HUES6 (cell line): ENCODE results near the gene CALM1.

Source experiments
- H3K27ac ChIP-seq: 2 replicates; pipeline ENCODE4 v1.7.0; 2013; ENCODE audit warnings: low read depth, mild to moderate bottlenecking, low read length, inconsistent platforms
- H3K27me3 ChIP-seq: 2 replicates; pipeline ENCODE4 v1.6.1; 2013; ENCODE audit warnings: low read length; ENCODE audit not compliant: control insufficient read depth, insufficient read depth
- H3K36me3 ChIP-seq: 2 replicates; pipeline ENCODE4 v1.6.1; 2013; ENCODE audit warnings: low read length; ENCODE audit not compliant: control insufficient read depth, insufficient read depth
- H3K4me1 ChIP-seq: 2 replicates; pipeline ENCODE4 v1.6.1; 2013; ENCODE audit warnings: low read length; ENCODE audit not compliant: control insufficient read depth, insufficient read depth
- H3K4me3 ChIP-seq: 2 replicates; pipeline ENCODE4 v1.5.1; 2013; ENCODE audit warnings: low read depth, low read length
- H3K9ac ChIP-seq: one replicate; pipeline ENCODE4 v1.6.1; 2013; ENCODE audit warnings: mild to moderate bottlenecking, low read length
- H3K9me3 ChIP-seq: 2 replicates; pipeline ENCODE4 v1.6.1; 2013; ENCODE audit warnings: low read depth, low read length; ENCODE audit not compliant: control insufficient read depth, insufficient read depth

The CALM1 gene

DNA sequence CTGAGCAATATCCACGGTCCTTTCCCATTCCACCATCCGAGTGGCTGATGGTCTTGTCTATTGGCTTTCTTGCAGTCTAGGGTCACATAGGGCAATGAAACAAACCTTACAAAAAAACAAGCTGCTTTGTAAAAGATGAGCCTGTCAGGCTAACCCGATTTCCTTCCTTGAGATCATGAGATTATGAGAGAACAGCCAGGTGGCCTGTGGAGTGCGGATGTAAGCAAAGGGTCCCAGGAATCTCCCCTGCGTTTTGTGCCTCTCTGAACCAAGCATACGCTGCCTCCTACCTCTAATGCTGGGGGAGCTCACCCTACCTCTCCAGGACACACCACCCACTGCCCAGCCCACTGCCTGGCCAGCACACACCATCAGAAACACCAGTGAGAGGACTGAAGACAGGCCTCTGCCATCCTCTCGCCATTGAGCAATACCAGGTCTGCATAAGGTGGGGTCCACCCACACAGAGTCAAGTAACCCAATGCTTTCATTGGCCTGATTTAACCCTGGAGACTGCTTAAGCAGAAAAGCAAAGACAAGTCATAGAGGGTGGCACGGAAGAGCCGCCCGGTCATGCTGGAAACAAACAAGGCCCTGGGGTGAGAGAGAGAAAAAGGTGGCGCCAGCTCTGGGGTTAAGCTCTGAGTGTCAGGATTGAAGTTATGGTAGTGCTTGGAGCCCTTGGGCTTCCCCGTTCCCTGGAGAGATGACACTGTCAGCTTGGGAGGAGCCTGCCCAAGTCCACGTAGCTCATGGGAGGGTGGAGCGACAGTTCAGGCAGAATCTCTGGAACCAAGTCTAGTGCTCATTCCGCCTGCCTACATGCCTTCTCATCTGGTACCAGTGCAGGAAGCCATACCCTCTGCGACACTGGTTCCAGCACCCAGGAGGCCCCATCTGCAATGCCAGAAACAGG is 46.6 kb downstream of the CALM1 start:
- Histone ChIP-seq H3K4me1 (peaks cover 42% of the 10 kb centered on the region), H3K9me3 (peaks cover 10% of the 10 kb centered on the region), H3K4me3 (no peak overlapping the region), H3K9ac (no peak overlapping the region), H3K27me3 (no peaks in the 10 kb centered on the region), H3K36me3 (no peaks in the 10 kb centered on the region), H3K27ac (no peak overlapping the region)

DNA sequence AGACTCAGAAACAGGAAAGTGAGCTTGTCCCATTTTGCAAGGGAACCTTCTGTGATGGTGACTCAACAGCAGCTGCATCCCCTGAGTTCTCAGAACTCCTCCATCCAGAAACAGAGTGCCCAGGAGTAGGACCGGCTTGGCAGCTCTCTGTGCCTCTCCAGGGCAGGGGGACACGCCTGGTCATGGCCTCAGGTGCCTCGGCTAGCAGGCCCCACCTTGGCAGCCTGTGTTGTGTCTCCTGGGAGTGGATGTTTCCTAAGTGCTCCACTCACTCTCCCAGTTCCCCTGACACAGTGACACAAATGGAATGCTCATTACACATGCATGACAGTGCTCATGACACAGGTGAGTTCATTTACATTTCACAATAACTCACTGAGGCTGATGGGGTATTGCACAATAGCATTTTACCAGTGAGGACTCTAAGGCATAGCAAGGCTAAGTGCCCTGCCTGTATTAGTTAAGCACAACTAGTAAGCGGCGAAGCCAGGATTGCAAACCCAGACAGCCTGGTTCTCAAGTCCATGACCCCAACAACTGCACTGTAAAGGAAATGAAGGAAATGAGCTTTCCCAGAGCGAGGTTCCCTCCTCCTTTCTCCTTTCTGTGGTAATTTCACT is 47.4 kb downstream of the CALM1 start:
- no peaks in the 10 kb centered on the region for H3K36me3 ChIP-seq
- H3K27me3 ChIP-seq: no peaks in the 10 kb centered on the region
- H3K9me3 ChIP-seq: peaks cover 10% of the 10 kb centered on the region
- H3K27ac ChIP-seq: no peak overlapping the region
- peaks cover 42% of the 10 kb centered on the region for H3K4me1 ChIP-seq
- H3K4me3 ChIP-seq: no peak overlapping the region
- no peak overlapping the region for H3K9ac ChIP-seq

DNA sequence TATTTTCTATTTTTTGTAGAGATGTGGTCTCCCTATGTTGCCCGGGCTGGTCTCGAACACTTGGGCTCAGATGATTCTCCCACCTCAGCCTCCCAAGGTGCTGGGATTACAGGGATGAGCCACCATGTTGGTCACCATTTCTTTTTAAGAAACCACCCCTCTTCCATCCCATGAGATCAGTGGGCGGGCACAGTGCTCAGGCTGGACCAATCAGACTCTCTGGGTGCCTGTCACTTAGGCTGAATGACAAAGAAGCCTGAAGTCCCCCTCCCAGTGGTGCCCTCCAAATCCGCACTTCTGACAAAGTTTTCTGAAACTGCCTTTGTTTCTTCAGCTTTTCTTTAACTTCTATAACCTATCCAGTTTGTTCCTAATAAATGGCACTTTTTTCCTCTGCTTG is 48.2 kb downstream of the CALM1 start:
- H3K9me3 ChIP-seq: peaks cover 10% of the 10 kb centered on the region
- H3K9ac ChIP-seq: no peak overlapping the region
- no peak overlapping the region for H3K27ac ChIP-seq
- H3K27me3 ChIP-seq: no peaks in the 10 kb centered on the region
- H3K4me3 ChIP-seq: no peak overlapping the region
- no peaks in the 10 kb centered on the region for H3K36me3 ChIP-seq
- H3K4me1 ChIP-seq: peaks cover 34% of the 10 kb centered on the region

DNA sequence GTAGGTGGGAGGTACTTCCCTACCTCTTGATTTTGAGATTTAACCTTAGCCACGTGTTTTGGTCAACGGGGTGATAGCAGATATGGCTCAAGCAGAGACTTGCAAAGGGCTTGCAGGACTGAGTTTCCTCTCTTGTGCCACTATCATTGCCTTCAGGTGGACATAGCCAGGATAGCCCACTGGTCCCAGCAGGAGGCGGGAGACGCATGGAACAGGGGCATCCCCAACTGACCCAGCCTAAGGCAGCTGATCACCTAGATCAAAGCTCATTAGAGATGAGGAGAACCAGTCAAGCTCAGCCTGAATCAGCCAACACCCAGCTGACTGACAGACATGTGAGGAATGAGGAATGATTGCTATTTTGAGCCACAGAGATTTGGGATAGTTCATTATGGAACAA is 49.6 kb downstream of the CALM1 start:
- H3K27ac ChIP-seq: no peak overlapping the region
- no peaks in the 10 kb centered on the region for H3K27me3 ChIP-seq
- H3K9me3 ChIP-seq: peaks cover 10% of the 10 kb centered on the region
- peaks cover 25% of the 10 kb centered on the region; the same call in 1 of the 2 replicates for H3K4me1 ChIP-seq
- H3K36me3 ChIP-seq: no peaks in the 10 kb centered on the region
- H3K9ac ChIP-seq: no peak overlapping the region
- no peak overlapping the region for H3K4me3 ChIP-seq

DNA sequence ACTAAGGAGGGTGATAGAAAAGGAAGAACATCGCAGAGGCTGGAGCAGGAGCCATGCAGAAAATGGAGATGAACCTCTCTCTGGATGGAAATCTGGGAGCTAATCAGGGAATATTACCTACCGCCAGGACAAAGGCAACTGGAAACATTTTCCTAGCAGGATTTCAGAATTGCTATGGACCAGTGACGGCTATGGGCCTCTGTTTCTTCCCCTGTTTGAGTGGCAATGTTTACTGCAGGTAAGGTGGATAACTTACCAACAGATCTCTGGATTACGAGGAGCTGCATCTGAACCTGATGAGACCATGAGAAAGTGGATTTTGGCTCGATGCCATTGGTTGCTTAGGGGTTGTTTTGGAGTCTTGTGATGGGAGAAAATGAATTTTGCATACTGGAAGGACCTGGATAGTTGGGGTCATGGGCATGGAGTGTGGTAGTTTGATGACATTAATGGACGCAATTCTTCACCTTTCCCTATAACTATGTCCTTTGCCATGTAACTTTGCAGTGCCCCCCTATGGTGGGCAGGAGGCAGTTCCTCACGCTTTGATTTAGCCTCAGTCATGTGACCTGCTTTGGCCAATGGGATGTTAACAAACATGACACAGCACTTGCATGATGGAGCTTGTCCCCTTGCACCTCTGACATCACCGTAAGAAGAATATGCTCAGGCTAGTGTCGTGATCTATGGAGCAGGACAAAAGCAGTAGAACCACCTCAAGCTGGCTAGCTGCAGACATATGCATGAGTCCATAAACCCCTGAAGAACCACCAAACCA is 51.1 kb downstream of the CALM1 start:
- Histone ChIP-seq H3K27me3 (no peaks in the 10 kb centered on the region), H3K9ac (no peak overlapping the region), H3K4me1 (peaks cover 13% of the 10 kb centered on the region; the same call in 1 of the 2 replicates), H3K4me3 (no peak overlapping the region), H3K27ac (no peak overlapping the region), H3K36me3 (no peaks in the 10 kb centered on the region), H3K9me3 (peaks cover 10% of the 10 kb centered on the region)

DNA sequence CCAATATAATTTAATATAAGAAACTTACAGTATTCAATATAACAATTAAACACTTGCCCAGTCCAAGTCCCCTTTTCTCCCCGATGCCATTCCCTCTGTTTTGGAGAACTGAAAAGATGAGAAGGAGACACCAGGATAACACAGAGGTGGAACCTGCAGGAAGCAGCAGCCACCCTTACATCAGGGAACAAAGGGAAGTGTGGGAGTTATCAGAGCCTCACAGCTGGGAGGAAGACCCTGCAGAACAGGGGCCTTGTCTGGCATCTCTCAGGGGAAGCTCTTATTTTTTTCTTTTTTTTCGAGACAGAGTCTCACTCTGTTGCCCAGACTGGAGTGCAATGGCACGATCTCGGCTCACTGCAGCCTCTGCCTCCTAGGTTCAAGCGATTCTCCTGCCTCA is 52.6 kb downstream of the CALM1 start:
- Histone ChIP-seq H3K4me1 (peaks cover 3% of the 10 kb centered on the region), H3K4me3 (no peak overlapping the region), H3K27me3 (no peaks in the 10 kb centered on the region), H3K27ac (no peak overlapping the region), H3K9me3 (peaks cover 10% of the 10 kb centered on the region), H3K9ac (no peak overlapping the region), H3K36me3 (no peaks in the 10 kb centered on the region)

DNA sequence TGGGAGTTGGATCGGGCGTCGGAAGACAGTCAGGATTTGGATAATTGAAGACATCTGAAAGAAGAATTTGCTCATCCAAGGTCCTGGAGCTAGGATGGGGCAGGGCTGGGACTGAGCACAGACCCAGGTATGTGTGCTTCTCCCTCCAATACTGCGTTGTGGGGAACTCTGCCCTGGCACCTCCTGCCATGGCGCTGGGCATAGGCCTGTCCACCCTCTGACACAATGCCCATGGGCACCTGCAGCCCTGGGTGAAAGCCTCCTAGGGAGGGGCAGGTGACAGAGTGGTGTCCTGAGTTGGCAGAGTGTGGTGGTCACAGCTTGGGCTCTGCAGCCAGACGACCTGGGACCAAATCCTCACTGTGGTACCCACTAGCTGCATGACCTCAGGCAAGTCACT is 53.3 kb downstream of the CALM1 start:
- Histone ChIP-seq H3K4me3 (no peak overlapping the region), H3K4me1 (peaks cover 8% of the 10 kb centered on the region), H3K9me3 (peaks cover 10% of the 10 kb centered on the region), H3K36me3 (no peaks in the 10 kb centered on the region), H3K27me3 (no peaks in the 10 kb centered on the region), H3K27ac (no peak overlapping the region), H3K9ac (no peak overlapping the region)

DNA sequence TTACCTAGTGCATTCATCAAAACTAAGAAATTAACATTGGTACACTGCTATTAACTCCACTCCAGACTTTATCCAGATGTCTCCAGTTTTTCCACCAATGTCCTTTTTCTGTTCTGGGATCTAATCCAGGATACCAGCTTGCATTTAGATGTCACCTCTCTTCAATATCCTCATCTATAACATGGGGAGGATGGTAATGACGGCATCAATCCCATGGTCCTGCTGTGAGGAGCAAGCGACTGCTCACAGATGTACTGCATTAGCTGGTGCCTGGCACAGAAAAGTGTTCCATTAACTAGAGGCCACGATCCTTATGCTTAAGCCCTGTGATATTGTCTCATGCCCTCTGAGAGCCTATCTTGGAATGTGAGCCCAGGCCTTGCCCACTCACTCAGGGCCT is 53.8 kb downstream of the CALM1 start:
- Histone ChIP-seq H3K4me3 (no peak overlapping the region), H3K9me3 (peaks cover 10% of the 10 kb centered on the region), H3K4me1 (peaks cover 8% of the 10 kb centered on the region), H3K36me3 (no peaks in the 10 kb centered on the region), H3K9ac (no peak overlapping the region), H3K27ac (no peak overlapping the region), H3K27me3 (no peaks in the 10 kb centered on the region)

DNA sequence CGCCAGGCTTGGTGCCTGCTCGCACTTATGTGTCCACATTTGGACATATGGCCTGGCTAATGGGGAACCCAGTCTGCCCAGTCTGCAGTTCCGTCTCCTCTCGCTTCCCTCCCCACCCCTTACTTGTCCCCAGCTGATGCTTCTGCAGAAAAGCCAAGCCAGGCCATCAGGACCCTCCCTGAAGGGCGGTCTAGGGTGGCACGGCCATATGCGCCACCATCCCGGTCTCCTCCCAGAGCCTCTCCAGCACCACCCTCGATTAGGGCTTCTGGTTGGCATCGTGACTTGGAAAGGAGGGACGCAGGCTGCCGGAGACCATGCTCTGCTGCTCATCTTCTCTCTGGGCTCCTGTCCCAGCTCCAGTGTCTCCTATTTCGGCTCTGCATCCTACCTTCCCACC is 54.6 kb downstream of the CALM1 start:
- no peak overlapping the region for H3K27ac ChIP-seq
- H3K4me3 ChIP-seq: no peak overlapping the region
- H3K9ac ChIP-seq: no peak overlapping the region
- no peaks in the 10 kb centered on the region for H3K27me3 ChIP-seq
- H3K9me3 ChIP-seq: peaks cover 10% of the 10 kb centered on the region
- H3K4me1 ChIP-seq: peaks cover 8% of the 10 kb centered on the region
- H3K36me3 ChIP-seq: no peaks in the 10 kb centered on the region

DNA sequence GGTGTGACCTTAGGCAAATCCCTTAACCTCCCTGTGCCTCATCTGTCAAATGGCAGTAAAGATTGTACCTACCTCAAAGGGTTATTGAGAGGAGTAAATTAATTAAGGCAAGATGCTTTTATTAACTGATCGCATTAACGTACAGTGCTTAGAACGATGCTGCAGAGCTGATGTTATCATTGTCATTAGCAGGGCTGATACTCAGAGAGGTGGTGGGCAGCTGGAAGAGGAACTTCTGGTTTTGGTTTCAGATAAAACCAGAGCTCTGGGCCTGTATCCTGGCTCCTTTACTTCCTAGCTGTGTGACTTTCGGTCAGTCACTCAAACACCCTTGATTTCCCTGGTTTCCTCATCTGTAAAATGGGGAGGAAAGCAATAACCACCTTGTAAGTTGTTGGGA is 55.1 kb downstream of the CALM1 start:
- H3K36me3 ChIP-seq: no peaks in the 10 kb centered on the region
- H3K9ac ChIP-seq: no peak overlapping the region
- H3K4me3 ChIP-seq: no peak overlapping the region
- H3K27me3 ChIP-seq: no peaks in the 10 kb centered on the region
- H3K4me1 ChIP-seq: peaks cover 8% of the 10 kb centered on the region
- H3K9me3 ChIP-seq: peaks cover 10% of the 10 kb centered on the region
- no peak overlapping the region for H3K27ac ChIP-seq

DNA sequence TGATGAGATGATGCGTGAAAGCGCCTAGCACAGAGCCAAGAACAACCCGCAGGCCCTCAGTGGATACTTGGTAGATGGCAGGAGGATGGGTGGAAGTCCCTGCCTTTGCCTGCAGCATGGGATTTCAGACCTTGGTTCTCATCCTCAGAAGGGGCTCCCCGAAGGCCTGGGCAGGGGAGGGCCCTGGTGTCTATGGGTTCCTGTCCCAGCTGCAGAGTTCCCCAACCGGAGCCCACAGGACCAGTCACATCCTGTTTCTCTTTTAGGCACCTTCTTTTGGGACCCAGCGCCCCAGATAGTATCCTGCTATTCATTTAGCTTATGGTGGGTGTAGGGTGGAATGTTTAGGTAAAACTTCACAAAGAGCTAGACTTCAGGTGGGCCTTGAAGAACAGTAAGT is 55.5 kb downstream of the CALM1 start:
- H3K27ac ChIP-seq: no peak overlapping the region
- peaks cover 10% of the 10 kb centered on the region for H3K9me3 ChIP-seq
- H3K4me1 ChIP-seq: peaks cover 8% of the 10 kb centered on the region
- no peak overlapping the region for H3K9ac ChIP-seq
- H3K27me3 ChIP-seq: no peaks in the 10 kb centered on the region
- no peaks in the 10 kb centered on the region for H3K36me3 ChIP-seq
- no peak overlapping the region for H3K4me3 ChIP-seq
